Measurements from ENCODE around the gene CHTOP.

CHTOP gene

GRCh38 chr1:153612755-153613331 is 21.0 kb upstream of the CHTOP start, which contains the start of gene S100A16:
S100A16 (minus strand) TSS chr1:153613137; CDS start chr1:153608151, 4,986 bp downstream.
- DNase-seq (ENCODE audit: low read depth) = no peak

GRCh38 chr1:153613406-153613805 is 20.5 kb upstream of the CHTOP start:
- no peak for DNase-seq (ENCODE audit: low read depth)

GRCh38 chr1:153614189-153614900 is 19.5 kb upstream of the CHTOP start:
- DNase-seq (ENCODE audit: low read depth) = no peak

- DNase-seq (ENCODE audit: low read depth) = no peak
These were observed 19.0 kb upstream of the CHTOP start for GRCh38 chr1:153614906-153615305.

GRCh38 chr1:153615406-153615805 is 18.5 kb upstream of the CHTOP start:
- DNase-seq (ENCODE audit: low read depth) = no peak

GRCh38 chr1:153616144-153616916 is 17.5 kb upstream of the CHTOP start, which contains the start of gene S100A14:
S100A14 (minus strand) TSS chr1:153616325; CDS start chr1:153615858, 467 bp downstream.
- DNase-seq (ENCODE audit: low read depth) = no peak

GRCh38 chr1:153616917-153617311 is 17.0 kb upstream of the CHTOP start:
- no peak for DNase-seq (ENCODE audit: low read depth)

- no peak for DNase-seq (ENCODE audit: low read depth)
These were observed 16.2 kb upstream of the CHTOP start for GRCh38 chr1:153617663-153618062.

- no peak for DNase-seq (ENCODE audit: low read depth)
These were observed 14.7 kb upstream of the CHTOP start for GRCh38 chr1:153619171-153619570.

- no peak for DNase-seq (ENCODE audit: low read depth)
These were observed 10.8 kb upstream of the CHTOP start for GRCh38 chr1:153623101-153623500.

- DNase-seq (ENCODE audit: low read depth) = no peak
These were observed 8.8 kb upstream of the CHTOP start for GRCh38 chr1:153624965-153625611.

GRCh38 chr1:153626477-153626903 is 7.4 kb upstream of the CHTOP start:
- DNase-seq (ENCODE audit: low read depth) = no peak

- peak; percentile 83 for DNase-seq (ENCODE audit: low read depth)
These were observed 6.8 kb upstream of the CHTOP start, which contains the start of gene S100A13 for GRCh38 chr1:153626904-153627714. S100A13 (minus strand) TSS chr1:153627505; CDS start chr1:153626472, 1,033 bp downstream.

GRCh38 chr1:153627715-153628626 is 5.9 kb upstream of the CHTOP start, which contains the start of gene S100A1:
S100A1 (plus strand) TSS chr1:153628434; CDS start chr1:153630522, 2,088 bp downstream.
- no peak for DNase-seq (ENCODE audit: low read depth)

- no peak for DNase-seq (ENCODE audit: low read depth)
These were observed 5.1 kb upstream of the CHTOP start for GRCh38 chr1:153628638-153629342.

- no peak for DNase-seq (ENCODE audit: low read depth)
These were observed 4.6 kb upstream of the CHTOP start for GRCh38 chr1:153629343-153629665.

GRCh38 chr1:153629971-153630370 is 3.9 kb upstream of the CHTOP start:
- DNase-seq (ENCODE audit: low read depth) = no peak

GRCh38 chr1:153630384-153630783 is 3.5 kb upstream of the CHTOP start:
- DNase-seq (ENCODE audit: low read depth) = no peak
